ENCODE data around the gene TRIM66.

TRIM66 gene

DNA sequence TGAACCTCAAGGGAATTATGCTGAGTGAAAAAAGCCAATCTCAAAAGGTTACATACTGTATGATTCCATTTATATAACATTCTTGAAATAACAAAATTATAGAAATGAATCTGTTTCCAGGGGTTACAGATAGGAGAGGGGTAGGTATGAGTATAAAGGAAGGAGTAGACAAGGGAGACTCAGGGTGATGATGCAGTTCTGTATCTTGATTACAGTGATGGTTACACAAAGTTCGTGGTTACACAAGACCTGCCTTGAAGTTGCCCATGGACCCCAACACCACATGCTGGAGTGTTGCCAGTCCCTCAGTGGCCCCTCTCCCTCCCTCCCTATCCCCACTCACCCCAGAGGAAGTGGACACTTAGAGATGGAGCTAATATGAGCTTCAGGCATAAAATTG lies 108.7 kb downstream of the TRIM66 start:
- DNase-seq (ENCODE audit: low read depth in 2 of 2): no peak

DNA sequence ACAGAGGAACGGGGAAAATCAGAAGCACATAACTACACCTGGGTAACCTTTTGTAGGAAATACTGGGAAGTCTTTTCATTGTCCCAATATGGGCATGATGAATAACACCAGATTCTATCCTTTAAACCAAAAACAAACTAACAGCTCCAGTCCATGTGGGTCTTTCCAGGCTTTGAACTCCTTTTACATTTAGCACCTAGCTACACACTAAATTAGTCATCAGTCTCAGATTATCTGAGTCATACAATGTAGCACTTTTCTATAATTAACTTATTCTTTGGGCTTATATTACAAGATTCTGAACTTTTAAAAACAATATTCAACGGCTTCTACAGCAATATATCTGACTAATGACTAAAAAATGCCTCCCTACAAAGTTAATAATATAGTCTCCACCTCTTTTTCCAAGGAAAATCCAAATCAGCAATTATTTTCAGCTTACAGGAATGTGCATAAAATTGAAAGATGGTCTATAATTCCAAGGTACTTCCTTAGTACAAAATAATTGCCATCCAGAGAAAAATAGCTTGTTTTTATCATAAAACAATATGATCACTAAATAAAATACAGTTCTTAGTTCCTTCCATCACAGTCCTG lies 114.8 kb downstream of the TRIM66 start:
- no peak for DNase-seq (ENCODE audit: low read depth in 2 of 2)

- DNase-seq (ENCODE audit: low read depth in 2 of 2): no peak
Observed at GRCh38 chr11:8566613-8567210, 115.8 kb downstream of the TRIM66 start.

GRCh38 chr11:8564526-8564925 lies 117.9 kb downstream of the TRIM66 start:
- DNase-seq (ENCODE audit: low read depth in 2 of 2): no peak

Measured in stimulated activated CD4-positive, alpha-beta T cell treated with anti-CD3 and anti-CD28 coated beads, Interleukin-12 subunit alpha, Interleukin-12 subunit beta, amount 100 ng/mL, for 24 hours (primary cell).